GM06990 (cell line): ENCODE measurements around the gene AP1S2.
"Not testable (repeated sequence)": the region's sequence is repeated elsewhere in the genome, so short reads cannot be mapped to it uniquely, and the experiment has no call there.

Experiments
- DNase-seq: peaks from one replicate; pipeline ENCODE4 v3.0.0-alpha.2; 2011; ENCODE audit not compliant: insufficient read length; ENCODE audit errors: extremely low read depth
- H3K27me3 ChIP-seq: replicated peaks from 2 replicates; pipeline ENCODE4 v1.6.0; 2011; ENCODE audit warnings: low read length; ENCODE audit not compliant: control insufficient read depth, insufficient read depth
- H3K36me3 ChIP-seq: 2 replicates; pipeline ENCODE4 v1.5.1; 2011; ENCODE audit warnings: low read length; ENCODE audit not compliant: control insufficient read depth, insufficient read depth
- H3K4me3 ChIP-seq: replicated peaks from 2 replicates; pipeline ENCODE4 v1.5.1; 2011; ENCODE audit warnings: low read depth, mild to moderate bottlenecking, control low read depth, low read length
- CTCF ChIP-seq: IDR thresholded peaks from 2 replicates; pipeline ENCODE4 v1.5.1; 2011; ENCODE audit warnings: low read length, control low read depth, mild to moderate bottlenecking, inconsistent platforms; ENCODE audit not compliant: insufficient read depth, poor library complexity, severe bottlenecking

The AP1S2 gene

DNA sequence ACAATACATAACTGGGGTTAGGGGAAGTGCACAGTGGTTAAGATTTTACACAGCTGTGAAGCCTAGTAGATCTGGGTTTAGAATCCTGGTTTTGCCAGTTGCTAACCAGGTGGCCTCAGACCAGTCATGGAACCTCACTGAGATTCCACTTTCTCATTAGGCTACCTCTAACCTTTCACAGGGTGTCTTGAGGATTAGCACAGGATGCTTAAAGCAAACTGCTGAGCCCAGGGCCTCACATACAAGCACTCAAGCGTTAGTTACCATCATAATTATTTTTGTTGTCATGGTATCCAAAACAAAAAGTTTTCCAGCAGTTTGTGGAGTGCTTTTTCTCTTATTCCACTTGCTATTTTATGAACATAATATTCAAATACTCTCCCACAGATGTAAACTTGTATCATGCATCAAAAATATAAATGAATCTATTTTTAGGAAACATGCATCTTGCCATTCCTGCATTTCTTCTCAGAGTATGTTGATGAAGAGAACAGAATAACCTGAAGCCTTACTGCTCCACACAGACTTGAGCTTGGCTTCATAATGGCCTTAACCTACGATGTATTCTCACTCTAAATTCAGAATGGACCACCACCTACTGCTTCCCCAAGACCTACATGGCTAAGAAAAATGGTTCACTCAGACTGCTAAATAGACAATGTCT is 12.6 kb downstream of the AP1S2 start:
- no peak overlapping the region for H3K4me3 ChIP-seq
- no peaks in the 10 kb centered on the region; the same call in 1 of the 2 replicates for H3K36me3 ChIP-seq
- no peaks in the 10 kb centered on the region for H3K27me3 ChIP-seq
- TF ChIP-seq CTCF: no peak
- DNase-seq: no peak

- TF ChIP-seq CTCF: peak; percentile 33
- DNase-seq: no peak
- H3K36me3 ChIP-seq: no peaks in the 10 kb centered on the region; the same call in 1 of the 2 replicates
- no peak overlapping the region for H3K4me3 ChIP-seq
- H3K27me3 ChIP-seq: no peaks in the 10 kb centered on the region
Observed at GRCh38 chrX:15838017-15838416, 16.6 kb downstream of the AP1S2 start.

DNA sequence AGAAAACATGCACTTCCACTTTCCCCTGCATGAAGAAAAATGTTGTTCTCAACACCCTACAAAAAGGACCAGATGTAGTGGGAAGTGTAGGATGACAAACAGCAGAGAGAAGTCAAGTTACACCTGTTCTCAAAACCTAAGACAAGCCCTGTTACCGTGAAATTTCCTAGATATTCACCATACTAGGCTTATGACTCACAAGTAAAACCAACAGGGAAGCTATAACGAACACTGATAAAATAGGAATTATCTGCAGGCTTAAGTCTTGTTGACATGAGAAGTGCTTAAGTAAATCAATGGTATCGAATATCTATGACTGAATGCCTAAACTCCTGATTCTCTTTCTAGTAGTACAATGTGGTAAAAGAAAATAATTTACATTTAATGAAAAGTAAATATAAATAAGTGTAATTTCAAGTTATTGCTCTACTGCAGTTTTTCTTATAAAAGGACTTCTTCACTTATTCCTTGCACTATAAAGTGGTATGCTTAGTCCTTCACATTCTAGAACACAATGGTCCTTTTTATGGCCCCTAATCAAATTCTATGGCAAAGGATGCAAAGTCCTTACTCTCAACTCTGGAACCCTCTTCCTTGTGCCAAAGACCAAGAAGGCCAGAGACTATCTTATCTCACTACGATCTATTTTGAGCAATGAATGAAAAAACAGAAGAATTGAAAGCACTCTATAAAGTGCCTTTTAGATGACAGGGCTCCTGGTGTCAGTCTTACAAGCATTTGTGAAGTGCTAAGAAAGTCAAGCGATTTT is 19.6 kb downstream of the AP1S2 start:
- no peaks in the 10 kb centered on the region for H3K27me3 ChIP-seq
- no peak for DNase-seq
- no peaks in the 10 kb centered on the region; the same call in 1 of the 2 replicates for H3K36me3 ChIP-seq
- H3K4me3 ChIP-seq: no peak overlapping the region
- no peak for TF ChIP-seq CTCF

- TF ChIP-seq CTCF: no peak
- H3K36me3 ChIP-seq: no peaks in the 10 kb centered on the region; the same call in 1 of the 2 replicates
- H3K4me3 ChIP-seq: no peak overlapping the region
- no peak for DNase-seq
- H3K27me3 ChIP-seq: no peaks in the 10 kb centered on the region
Observed at GRCh38 chrX:15834053-15834452, 20.6 kb downstream of the AP1S2 start.

DNA sequence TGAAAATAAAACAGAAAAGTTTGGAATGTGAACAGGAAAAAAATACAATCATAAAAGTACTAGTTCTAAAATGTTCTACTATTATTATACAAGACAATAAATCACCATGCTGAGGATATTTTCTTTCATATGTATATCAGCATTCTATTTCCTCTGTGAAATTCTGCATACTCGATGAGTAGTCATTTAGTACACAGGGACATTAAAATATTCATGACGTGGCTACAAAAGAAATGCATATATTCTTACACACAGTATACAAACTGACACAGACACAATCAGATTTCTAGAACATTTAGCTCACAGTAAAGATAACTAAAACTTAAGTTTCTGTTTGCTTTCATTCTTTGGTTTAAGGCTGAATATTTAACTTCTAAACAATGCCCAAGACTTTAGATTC is 23.3 kb downstream of the AP1S2 start:
- H3K27me3 ChIP-seq, DNase-seq, H3K4me3 ChIP-seq, H3K36me3 ChIP-seq: not testable (repeated sequence)

DNA sequence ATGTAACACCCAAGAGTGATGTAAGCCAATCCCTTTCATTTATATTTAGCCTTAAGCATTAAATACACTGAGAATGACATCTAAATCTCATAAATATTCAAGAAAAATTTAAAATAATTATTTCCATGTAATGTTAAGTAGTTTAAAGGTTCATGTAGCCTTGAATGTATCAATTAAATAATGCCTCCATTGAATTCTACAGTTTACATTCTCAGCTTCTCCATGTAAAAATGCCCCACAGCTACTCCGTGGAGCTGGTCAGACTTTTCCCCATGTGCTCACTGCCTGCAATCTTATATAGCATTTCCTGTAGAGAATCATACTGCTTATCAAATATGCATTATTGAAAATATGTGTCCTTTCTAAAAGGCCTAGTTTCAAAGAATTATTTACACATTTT is 25.4 kb downstream of the AP1S2 start:
- H3K27me3 ChIP-seq: no peaks in the 10 kb centered on the region
- DNase-seq: no peak
- H3K36me3 ChIP-seq: 0 out of 2 replicates have a peak, but pooled peaks cover 1% of the 10 kb centered on the region
- no peak overlapping the region for H3K4me3 ChIP-seq
- no peak for TF ChIP-seq CTCF
